OCI-LY3 (cell line): ENCODE measurements around the gene ARL9.

Source experiments
- CTCF ChIP-seq: fragments of 200-600, 300-600 bp; sonication (generic); IDR thresholded peaks from 2 replicates; pipeline ENCODE4 v1.5.1; 2014; ENCODE audit warnings: antibody characterized with exemption, low read length, low read depth
- EZH2phosphoT487 ChIP-seq: fragments of 200-600 bp; shearing (Covaris generic); IDR thresholded peaks from 2 replicates; pipeline ENCODE4 v1.6.1; 2018; ENCODE audit warnings: antibody characterized with exemption, mixed run types, low read depth

- TF ChIP-seq CTCF = no peak
- no peak for TF ChIP-seq EZH2phosphoT487
These were observed 7.9 kb downstream of the ARL9 start for GRCh38 chr4:56513517-56513916.
